GM12891 (cell line): ENCODE data around the gene SLC2A4.

Experiments used
- DNase-seq: peaks from one replicate; pipeline ENCODE4 v3.0.0; 2011; ENCODE audit warnings: low spot score; ENCODE audit not compliant: insufficient read length
- FAIRE-seq: peaks from 2 replicates; lab custom pipeline; 2011; peaks lifted over from hg19 to GRCh38; lab: Jason Lieb, UNC
- PAX5 ChIP-seq: IDR thresholded peaks from 2 replicates; pipeline ENCODE4 v1.6.1; 2011; ENCODE audit warnings: low read length, moderate library complexity, mild to moderate bottlenecking; ENCODE audit not compliant: insufficient read depth, severe bottlenecking
- POLR2A ChIP-seq: IDR thresholded peaks from 2 replicates; pipeline ENCODE4 v1.6.1; 2011; ENCODE audit warnings: low read depth, low read length, control low read depth
- POLR2AphosphoS5 ChIP-seq: IDR thresholded peaks from 2 replicates; pipeline ENCODE4 v1.6.1; 2011; ENCODE audit warnings: low read depth, low read length, control low read depth
- POU2F2 ChIP-seq: IDR thresholded peaks from 2 replicates; pipeline ENCODE4 v1.6.1; 2011; ENCODE audit warnings: low read depth, mild to moderate bottlenecking, control low read depth, low read length, moderate library complexity
- SPI1 ChIP-seq: IDR thresholded peaks from 2 replicates; pipeline ENCODE4 v1.6.1; 2011; ENCODE audit warnings: low read depth, low read length, control low read depth
- TAF1 ChIP-seq: IDR thresholded peaks from 2 replicates; pipeline ENCODE4 v1.6.1; 2011; ENCODE audit warnings: low read depth, low read length, control low read depth

The SLC2A4 gene

DNA sequence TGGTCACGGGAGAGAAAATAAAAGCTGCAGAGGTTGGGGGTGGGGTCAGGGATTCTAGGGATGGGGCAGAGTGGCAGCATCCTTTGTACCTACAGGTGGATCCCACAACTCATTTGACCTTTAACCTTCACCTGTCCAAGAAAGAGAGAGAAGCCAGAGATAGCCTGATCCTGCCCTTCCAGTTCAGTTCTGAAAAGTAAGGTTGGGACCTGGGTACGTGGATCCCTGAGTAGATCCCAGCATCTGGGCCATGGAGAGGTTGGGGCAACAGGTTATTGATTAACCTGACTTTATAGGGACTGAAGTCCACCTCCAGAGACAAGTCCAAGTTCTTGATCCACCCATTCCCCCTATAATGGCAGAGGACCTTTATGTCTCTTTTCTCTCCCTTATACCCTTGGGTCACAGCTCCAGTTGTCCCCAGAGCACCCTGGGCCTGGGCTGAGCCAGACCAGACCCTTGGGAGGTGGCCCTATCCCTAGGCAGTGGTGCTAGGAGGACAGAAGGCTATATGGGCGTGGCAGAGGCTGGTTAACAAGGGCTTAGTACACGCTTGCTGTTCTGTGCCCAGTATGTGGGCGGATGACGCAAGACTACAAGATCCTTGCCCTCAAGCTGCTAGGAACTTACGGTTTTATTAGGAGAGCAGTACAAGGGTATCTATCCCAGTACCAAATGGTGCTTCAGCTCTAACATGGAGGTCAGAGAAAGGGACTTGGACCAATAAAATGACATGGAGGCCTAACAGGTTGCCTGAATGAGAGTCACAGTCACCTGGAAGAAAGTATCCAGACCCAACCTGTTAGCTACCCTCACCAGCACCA is 22.6 kb upstream of the SLC2A4 start:
- FAIRE-seq (peak; percentile 52), DNase-seq (no peak)
- no peak for TF ChIP-seq SPI1
- TF ChIP-seq POU2F2 = no peak
- no peak for TF ChIP-seq TAF1
- no peak for TF ChIP-seq POLR2AphosphoS5
- no peak; the same call in 1 of the 2 replicates for TF ChIP-seq POLR2A
- TF ChIP-seq PAX5 = no peak

DNA sequence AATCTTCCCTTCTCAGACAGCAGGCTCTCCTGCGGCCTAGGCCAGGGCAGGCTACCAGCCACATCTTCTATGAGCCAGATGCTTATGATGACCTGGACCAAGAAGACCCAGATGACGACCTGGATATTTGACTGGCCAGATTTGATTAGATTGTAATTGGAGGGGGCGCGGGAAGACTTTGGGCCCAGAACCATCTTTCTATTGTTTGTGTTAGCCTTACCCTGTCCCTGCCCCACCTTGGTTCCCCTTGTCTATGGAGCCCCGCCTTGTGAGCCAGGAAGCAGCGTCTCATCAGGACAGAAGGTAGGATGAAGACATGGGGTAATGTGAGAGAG is 22.0 kb upstream of the SLC2A4 start:
- TF ChIP-seq POU2F2 (no peak), TAF1 (no peak), POLR2AphosphoS5 (no peak), PAX5 (no peak), SPI1 (no peak), POLR2A (no peak)
- no peak for FAIRE-seq
- DNase-seq = no peak

DNA sequence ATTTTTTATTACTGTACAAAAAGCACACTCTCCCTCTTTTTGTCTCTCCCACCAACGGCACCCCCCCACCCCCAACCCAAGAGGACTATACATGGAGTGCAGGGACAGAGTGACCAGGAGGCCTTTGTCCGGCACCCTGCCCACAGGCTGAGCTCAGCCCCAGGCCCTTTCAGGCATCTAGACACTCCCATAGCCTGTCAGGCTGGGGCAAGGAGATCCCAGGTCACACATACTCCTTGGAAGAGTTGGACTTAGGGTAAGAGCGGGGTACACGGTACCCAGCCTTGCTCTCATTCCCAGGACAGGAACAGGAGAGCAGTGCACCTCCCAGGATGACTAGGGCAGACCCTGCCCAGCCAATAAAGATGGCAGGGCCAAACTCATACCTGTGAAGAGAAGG is 21.4 kb upstream of the SLC2A4 start:
- no peak; the same call in 1 of the 2 replicates for TF ChIP-seq POLR2A
- no peak for TF ChIP-seq POLR2AphosphoS5
- 0 out of 2 replicates have a peak, but pooled peaks have one; percentile 28 for TF ChIP-seq POU2F2
- no peak for TF ChIP-seq SPI1
- TF ChIP-seq PAX5 = no peak
- TF ChIP-seq TAF1 = no peak
- FAIRE-seq (no peak), DNase-seq (no peak)

DNA sequence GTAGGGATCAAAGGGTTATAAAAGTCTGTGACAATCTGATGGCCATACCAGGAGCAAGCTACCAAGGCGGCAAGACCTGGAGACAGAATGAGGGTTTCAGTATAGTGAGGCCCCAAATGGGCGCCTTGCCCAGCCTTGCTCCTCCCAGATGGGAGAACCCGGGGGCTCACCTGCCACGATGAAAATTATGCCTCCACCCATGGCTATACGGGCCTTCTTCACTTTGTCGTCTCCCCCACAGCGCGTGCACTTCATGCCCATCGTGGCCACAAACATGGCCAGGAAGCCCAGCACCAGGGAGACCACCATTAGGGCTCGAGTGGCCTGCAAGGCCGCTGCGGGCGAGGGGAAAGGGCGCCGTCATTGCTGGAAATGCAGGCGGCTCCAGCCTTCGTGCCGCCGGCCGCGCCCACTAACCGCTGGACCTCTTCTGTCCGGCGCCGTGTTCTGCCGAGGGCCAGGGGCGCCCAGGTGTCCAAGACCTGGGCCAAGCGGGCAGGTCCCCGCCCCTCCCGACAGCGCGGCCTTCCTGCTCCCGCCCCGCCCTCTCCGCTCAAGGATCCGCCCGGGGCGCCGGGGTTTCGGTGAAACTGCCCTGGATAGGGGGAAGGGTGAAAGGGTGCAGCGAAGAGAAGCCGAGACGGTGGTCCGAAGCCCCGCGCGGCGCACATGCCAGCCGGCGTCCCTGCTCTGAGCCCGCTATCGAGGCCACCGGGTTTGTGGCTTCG is 20.7 kb upstream of the SLC2A4 start:
- DNase-seq = peak; percentile 79
- peak; percentile 76 for FAIRE-seq
- TF ChIP-seq POLR2AphosphoS5 = no peak; the same call in 1 of the 2 replicates
- TF ChIP-seq POU2F2 = 0 out of 2 replicates have a peak, but pooled peaks have one; percentile 1

DNA sequence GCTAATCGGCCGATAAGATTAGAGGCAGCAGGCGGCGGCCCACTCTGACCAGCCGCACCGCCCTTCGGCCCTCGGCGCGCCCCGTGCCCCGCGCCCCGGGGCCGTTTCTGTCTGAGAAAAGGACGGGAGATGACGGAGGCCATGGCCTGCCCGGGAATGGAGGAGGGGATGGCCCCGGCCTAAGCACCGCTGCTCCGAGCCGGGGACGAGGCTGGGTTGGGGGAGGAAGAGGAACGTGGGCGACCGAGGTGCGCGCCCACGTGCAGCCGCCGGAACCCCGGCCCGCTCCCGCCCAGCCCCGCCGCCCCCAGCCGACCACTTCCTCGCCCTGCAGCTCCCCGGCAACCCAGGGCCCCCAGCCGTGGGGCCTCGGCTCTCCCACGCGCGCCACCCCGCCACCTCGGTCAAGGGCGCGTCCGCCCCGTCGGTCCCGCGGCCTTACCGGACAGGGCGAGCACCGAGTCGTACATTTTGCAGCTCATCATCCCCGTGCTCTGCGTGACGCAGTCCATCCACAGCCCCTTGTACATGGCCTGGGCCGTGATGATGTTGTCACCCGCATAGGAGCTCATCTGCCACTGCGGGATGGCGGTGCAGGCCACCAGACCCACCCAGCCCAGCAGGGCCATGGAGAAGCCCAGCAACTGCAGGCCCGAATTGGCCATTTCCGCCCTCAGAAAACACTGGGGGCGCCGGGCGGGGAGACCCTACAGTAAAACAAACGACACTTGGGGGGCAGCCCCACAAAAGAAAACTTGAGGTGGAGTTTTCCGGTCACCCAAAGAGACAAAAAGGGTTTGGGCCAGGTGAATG is 19.9 kb upstream of the SLC2A4 start:
- DNase-seq (peak; percentile 64), FAIRE-seq (peak; percentile 77)
- no peak for TF ChIP-seq TAF1
- TF ChIP-seq SPI1 = no peak
- TF ChIP-seq POU2F2 = no peak
- TF ChIP-seq POLR2AphosphoS5 = no peak
- no peak for TF ChIP-seq POLR2A
- no peak for TF ChIP-seq PAX5

DNA sequence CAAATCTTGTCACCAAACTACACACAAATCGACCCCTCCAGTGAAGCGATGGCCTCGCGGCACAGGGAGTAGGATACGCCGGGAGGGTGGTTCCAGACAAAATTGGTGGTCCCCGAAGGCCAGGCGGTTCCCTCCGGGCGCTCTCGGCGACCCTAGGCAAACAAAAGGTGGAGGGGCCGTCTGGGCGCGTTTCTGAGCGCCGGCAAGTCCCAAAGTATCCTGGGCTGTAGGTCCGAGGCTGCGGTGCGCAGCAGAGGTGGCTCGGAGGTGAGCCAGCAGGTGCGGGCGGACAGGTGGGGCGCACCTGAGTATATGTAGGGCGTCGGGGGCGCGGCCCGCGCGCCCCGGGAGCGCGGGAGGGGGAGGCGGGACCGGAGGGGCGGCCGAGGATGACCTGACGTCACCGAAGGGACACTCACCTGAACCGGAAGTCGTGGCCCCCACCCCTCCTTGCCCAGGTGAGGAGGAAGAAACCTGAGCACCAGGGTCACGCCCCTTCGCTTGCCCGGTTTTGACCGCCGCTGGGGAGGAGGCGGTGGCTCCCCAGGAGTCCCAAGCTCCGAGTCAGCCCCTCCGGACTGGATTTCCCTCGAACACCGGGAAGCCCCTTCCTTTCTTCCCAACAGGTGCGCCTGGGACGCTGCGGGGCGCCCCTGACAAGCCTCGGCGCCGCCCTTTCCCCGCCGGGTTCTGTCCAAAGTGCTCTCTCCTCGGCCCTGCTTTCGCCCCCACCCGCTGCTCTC is 19.2 kb upstream of the SLC2A4 start, which contains the start of gene CLDN7:
CLDN7 (minus strand) TSS at position 287 of the 743 bp plus-strand sequence. CDS start 435 bp downstream, outside the sequence.
- FAIRE-seq = no peak
- DNase-seq = no peak
- TF ChIP-seq POU2F2 (no peak), POLR2A (no peak), POLR2AphosphoS5 (no peak), SPI1 (no peak), TAF1 (no peak), PAX5 (no peak)

DNA sequence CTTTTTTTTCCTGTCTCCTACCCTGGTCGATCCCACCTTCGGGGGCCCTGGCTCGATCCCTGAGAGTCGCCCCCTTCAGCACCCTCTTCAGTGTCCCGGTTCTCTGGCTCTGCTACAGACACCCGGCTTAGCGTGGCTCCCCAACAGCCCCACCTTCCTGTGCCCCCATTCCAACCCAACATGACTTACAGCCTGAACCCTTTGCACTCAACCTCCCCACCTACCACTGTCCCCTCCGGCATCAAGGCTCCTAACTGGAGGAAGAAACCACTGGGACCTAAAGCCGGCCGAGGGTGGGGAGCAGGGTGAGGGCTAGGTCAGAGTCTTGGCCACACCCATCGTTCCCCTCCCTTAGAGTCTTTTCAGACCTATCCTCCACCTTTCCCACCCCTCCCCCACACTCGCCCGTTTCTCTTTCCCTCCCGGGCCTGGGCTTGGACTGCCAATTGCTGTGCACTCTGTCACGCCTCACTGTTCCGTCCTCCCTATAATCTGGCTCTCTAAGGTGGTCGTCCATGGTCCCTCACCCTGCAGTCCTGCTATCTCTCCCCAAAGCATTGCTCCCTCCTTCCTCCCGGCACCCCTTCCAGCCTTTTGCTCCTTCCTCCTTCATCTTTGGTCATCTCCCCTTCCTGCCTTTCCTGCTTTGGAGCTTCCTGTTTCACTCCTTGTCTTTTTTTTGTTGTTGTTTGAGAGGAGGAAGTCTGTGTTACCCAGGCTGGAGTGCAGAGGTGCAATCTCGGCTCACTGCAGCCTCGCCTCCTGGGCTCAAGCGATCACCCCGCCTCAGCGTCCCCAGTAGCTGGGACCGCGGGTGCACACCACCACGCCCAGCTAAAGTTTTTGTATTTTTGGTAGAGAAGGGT is 18.4 kb upstream of the SLC2A4 start:
- DNase-seq = no peak
- TF ChIP-seq POLR2A (no peak), TAF1 (no peak), POU2F2 (no peak), POLR2AphosphoS5 (no peak), PAX5 (no peak), SPI1 (no peak)
- FAIRE-seq = no peak

DNA sequence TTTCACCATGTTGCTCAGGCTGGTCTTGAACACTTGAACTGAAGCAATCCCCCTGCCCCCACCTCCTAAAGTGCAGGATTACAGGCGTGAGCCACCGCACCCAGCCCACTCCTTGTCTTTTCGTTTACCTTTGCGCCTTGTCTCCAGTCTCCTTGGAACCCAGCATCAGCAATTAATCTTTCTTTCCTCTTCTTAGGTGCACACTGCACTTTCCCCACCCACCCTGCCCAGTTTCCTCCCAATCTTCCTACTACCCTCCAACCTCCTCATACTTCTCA is 17.8 kb upstream of the SLC2A4 start:
- no peak for TF ChIP-seq PAX5
- TF ChIP-seq SPI1 = no peak
- no peak for TF ChIP-seq POLR2AphosphoS5
- no peak for TF ChIP-seq POU2F2
- no peak for TF ChIP-seq POLR2A
- no peak for TF ChIP-seq TAF1
- no peak for FAIRE-seq
- DNase-seq = no peak
